Endometrial microvascular endothelial cells (primary cell): ENCODE data around the gene FOSL1. TPM values are rescaled to one million over a fixed set of nuclear protein-coding genes. Genes with fewer than 3 reads are reported as not detected.

Experiments
- in situ Hi-C: cut with HindIII; loops from 2 replicates; pipeline ENCODE4 v1.10.0; 2017; ENCODE audit warnings: low sequenced_read_pairs, low pct_unique_long_range_greater_than_20kb; ENCODE audit errors: inconsistent ontology term
- total RNA-seq: library from RNA; depleted of rRNA; stranded (reverse); fragments of >200 nt; gene quantifications from one replicate; pipeline ENCODE4 v1.2.3, GENCODE V29; 2015; ENCODE audit errors: inconsistent ontology term

FOSL1 gene
- 81.7 TPM for total RNA-seq

GRCh38 chr11:65900125-65900898, at the start of gene FOSL1:
FOSL1 (minus strand) TSS chr11:65900388; CDS start chr11:65900339, 49 bp downstream.
- in situ Hi-C loops: no loop called here

GRCh38 chr11:65947603-65948125, 47.5 kb upstream of the FOSL1 start:
- in situ Hi-C loops: no loop called here

DNA sequence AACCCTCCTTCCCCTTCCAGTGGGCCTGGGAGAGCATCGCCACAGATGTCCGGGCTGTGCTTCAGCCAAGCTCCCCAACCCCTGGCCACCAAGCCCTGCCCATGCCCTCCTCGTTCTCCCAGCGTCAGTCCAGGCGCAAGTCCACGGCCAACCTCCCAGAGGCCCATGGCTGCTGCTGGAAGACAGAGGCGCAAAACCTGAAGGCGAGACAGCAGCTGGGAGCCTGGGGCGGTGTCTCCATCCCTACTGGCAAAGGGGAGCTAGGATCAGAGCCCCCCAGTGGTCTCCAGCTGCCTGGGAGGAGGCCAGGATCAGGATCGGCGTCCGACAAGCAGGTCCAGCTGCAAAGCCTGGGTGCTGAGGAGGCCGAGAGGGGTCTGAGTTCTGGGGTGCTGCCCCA, 46.9 kb upstream of the FOSL1 start:
- in situ Hi-C loops: no loop called here

GRCh38 chr11:65946655-65947054, 46.5 kb upstream of the FOSL1 start:
- in situ Hi-C loops: no loop called here

- in situ Hi-C loops: no loop called here
These were observed 45.9 kb upstream of the FOSL1 start for GRCh38 chr11:65945941-65946558.

- in situ Hi-C loops: no loop called here
These were observed 45.3 kb upstream of the FOSL1 start, which contains the start of gene TSGA10IP for GRCh38 chr11:65945430-65945911. TSGA10IP (plus strand) TSS chr11:65945480; CDS start chr11:65945676, 196 bp downstream.

GRCh38 chr11:65944767-65945166, 44.6 kb upstream of the FOSL1 start:
- in situ Hi-C loops: no loop called here

DNA sequence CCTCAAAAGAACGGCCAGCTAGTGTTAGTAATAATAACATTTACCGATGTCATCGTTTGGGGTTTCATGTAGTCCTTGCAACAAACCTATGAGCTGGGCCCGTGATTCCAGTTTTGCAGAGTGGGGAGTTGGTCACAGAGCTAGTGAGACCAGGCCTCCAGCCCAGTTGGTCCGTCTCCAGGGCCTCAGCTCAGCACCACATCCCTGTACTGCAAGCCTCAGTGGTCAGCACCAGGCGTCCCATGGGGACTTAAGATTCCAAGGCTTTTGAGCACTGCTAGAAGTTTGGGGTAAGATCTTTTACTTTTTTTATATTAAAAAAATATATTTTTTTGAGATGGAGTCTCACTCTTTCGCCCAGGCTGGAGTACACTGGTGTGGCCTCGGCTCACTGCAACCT, 44.0 kb upstream of the FOSL1 start:
- in situ Hi-C loops: no loop called here

DNA sequence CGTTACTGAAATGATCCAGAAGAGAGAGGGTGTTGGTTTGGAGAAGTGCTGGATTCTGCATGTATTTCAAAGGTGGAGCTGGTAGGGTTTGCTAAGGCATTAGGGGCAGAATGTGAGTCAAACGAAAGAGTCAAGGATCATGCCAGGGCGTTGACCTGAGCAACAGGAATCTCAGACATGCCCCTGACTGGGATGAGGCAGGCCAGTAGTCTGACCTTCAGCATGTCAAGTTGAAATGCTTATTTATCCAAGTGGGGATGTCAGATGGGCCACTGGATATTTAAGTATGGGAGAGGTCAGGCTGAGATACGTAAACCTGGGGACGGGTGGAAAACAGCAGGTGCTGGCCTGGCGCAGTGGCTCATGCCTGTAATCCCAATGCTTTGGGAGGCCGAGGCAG, 42.3 kb upstream of the FOSL1 start:
- in situ Hi-C loops: no loop called here

DNA sequence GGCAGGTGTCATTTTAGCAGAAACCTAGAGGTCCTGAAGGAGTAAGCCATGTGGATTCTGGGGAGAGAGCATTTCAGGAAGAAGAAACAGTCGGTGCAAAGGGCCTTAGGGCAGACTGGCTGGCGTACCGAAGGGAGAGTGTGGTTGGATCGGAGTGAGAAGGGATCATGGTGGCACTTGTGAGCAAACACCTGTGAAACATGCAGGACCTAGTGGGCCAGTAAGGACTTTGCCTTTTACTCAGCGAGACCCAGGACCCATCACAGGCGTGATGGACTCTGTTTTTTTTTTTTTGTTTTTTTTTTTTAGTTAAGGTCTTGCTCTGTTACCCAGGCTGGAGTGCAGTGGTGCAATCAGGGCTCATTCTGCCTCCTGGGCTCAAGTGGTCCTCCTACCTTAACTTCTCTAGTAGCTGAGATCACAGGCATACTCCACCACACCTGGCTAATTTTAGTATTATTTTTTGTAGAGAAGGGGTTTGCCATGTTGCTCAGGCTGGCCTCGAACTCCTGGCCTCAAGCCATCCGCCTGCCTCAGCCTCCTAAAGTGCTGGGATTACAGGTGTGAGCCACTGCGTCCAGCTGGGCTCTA, 41.6 kb upstream of the FOSL1 start:
- in situ Hi-C loops: no loop called here

DNA sequence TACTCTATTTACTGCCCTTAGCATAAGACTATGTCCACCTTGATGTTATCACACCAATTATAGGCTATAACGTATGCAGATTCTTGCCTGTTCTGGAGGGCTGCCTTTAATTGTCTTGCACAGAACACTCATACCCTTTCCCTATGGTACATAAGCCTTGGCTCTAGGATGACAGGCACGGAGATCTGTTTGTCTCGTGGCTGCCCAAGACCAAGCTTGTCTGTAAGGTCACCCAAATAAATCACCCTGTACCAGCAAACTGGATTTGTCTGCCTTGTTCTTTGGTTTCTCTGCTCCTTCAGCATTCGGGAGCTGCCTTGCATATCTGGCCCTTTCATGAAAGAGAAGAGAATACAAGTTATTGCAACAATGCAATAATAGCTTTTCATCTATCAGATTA, 37.6 kb upstream of the FOSL1 start:
- in situ Hi-C loops: no loop called here

GRCh38 chr11:65934014-65934413, 33.8 kb upstream of the FOSL1 start:
- in situ Hi-C loops: no loop called here

- in situ Hi-C loops: no loop called here
These were observed 32.4 kb upstream of the FOSL1 start for GRCh38 chr11:65932558-65932919.

GRCh38 chr11:65931773-65932557, 31.8 kb upstream of the FOSL1 start:
- in situ Hi-C loops: no loop called here

DNA sequence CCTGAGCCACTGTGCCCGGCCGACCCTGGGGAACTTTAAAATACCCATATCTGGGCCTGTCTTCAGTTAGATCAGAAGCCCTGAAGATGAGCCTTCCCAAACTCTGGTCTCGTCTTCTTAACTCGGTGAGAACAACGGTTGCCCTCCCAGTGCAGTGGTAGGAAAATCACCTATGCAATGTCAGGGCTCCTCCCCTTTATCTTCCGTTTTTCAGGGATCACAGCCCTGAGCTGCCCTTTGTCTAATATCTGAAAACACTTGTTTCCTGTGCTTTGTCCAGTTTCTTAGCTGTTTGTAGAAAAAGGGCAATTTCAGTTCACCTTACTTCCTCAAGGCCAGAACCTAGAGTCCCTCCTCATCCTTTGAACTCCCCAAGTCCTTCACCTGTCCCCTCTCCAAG, 28.5 kb upstream of the FOSL1 start:
- in situ Hi-C loops: no loop called here

GRCh38 chr11:65927904-65928397, 27.8 kb upstream of the FOSL1 start:
- in situ Hi-C loops: no loop called here

DNA sequence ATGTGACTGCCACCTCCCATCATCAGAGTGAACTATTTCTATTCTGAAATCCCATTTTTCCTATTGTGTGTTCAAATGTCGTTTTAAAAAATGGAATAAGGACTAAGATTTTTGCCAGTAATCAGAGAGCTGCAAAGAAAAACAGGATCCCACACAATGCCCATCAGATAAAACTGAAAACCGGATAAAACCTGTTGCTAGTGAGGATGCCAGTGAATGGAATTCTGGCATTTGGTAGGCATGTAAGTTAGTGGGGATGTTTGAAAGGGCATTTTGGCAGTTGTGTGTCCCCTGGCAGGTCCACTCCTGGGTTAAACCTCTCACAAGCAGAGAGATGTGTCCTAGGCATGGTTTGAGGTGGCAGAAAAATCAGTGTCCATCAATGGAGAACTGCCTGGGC, 25.2 kb upstream of the FOSL1 start:
- in situ Hi-C loops: no loop called here

DNA sequence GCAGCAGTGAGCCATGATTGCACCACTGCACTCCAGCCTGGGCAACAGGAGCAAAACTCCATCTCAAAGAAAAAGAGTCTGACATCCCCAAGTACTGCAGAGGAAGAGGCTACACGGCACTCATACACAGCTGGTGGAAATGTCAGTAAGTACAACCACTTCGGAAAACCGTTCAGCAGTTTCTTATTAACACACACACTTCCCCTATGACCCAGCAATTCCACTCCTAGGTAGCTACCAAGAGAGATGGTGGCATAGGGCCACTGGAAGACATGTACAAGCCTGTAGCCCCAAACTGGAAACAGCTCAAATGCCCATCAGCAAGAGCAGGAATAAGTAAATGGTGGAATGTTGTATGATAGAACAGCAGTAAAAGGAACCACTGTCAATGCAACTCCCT, 22.4 kb upstream of the FOSL1 start:
- in situ Hi-C loops: no loop called here

- in situ Hi-C loops: no loop called here
These were observed 21.7 kb upstream of the FOSL1 start for GRCh38 chr11:65921876-65922275.
